NCI-H2081 treated with DMSO at 0.1 percent for 48 hours (cell line): ENCODE results near the gene PCA3.
"Not testable (repeated sequence)": the region's sequence is repeated elsewhere in the genome, so short reads cannot be mapped to it uniquely, and the experiment has no call there.

Source experiments
- DNase-seq: peaks from one replicate; lab custom pipeline; 2025; lab: John Stamatoyannopoulos, UW

PCA3 gene

GRCh38 chr9:76764138-76764537 is at the start of gene PCA3:
Gene PCA3, plus strand, starts transcription at chr9:76764438.
- no peak for DNase-seq

GRCh38 chr9:76716085-76716672 is 48.1 kb upstream of the PCA3 start:
- DNase-seq = no peak

- DNase-seq = no peak
Measured at GRCh38 chr9:76717176-76717575, 47.1 kb upstream of the PCA3 start.

- no peak for DNase-seq
Measured at GRCh38 chr9:76717613-76718012, 46.6 kb upstream of the PCA3 start.

GRCh38 chr9:76718166-76718565 is 46.1 kb upstream of the PCA3 start:
- DNase-seq = no peak

GRCh38 chr9:76720245-76720644 is 44.0 kb upstream of the PCA3 start:
- no peak for DNase-seq

- peak; percentile 50 for DNase-seq
Measured at GRCh38 chr9:76725011-76725546, 39.2 kb upstream of the PCA3 start.

GRCh38 chr9:76725885-76726284 is 38.4 kb upstream of the PCA3 start:
- no peak for DNase-seq

- no peak for DNase-seq
Measured at GRCh38 chr9:76729116-76729515, 35.1 kb upstream of the PCA3 start.

- peak; percentile 97 for DNase-seq
Measured at GRCh38 chr9:76729980-76730737, 34.1 kb upstream of the PCA3 start.

- DNase-seq = no peak
Measured at GRCh38 chr9:76730801-76731200, 33.4 kb upstream of the PCA3 start.

GRCh38 chr9:76732341-76732958 is 31.8 kb upstream of the PCA3 start:
- no peak for DNase-seq

- no peak for DNase-seq
Measured at GRCh38 chr9:76733096-76733495, 31.1 kb upstream of the PCA3 start.

GRCh38 chr9:76734716-76735115 is 29.5 kb upstream of the PCA3 start:
- no peak for DNase-seq

- no peak for DNase-seq
Measured at GRCh38 chr9:76737154-76737902, 26.9 kb upstream of the PCA3 start.

GRCh38 chr9:76738402-76738801 is 25.8 kb upstream of the PCA3 start:
- no peak for DNase-seq

- DNase-seq = no peak
Measured at GRCh38 chr9:76741524-76741923, 22.7 kb upstream of the PCA3 start.

GRCh38 chr9:76742890-76743289 is 21.3 kb upstream of the PCA3 start:
- DNase-seq = not testable (repeated sequence)

- DNase-seq = no peak
Measured at GRCh38 chr9:76743931-76744330, 20.3 kb upstream of the PCA3 start.

- no peak for DNase-seq
Measured at GRCh38 chr9:76744336-76744735, 19.9 kb upstream of the PCA3 start.

GRCh38 chr9:76751001-76751400 is 13.2 kb upstream of the PCA3 start:
- no peak for DNase-seq

GRCh38 chr9:76756268-76756640 is 8.0 kb upstream of the PCA3 start:
- DNase-seq = peak; percentile 55
